NCI-H128 (cell line): ENCODE measurements around the gene GMCL2.

ENCODE experiments used
- DNase-seq: peaks from one replicate; lab custom pipeline; 2025; ENCODE audit not compliant: unreplicated experiment; lab: John Stamatoyannopoulos, UW

The GMCL2 gene

DNA sequence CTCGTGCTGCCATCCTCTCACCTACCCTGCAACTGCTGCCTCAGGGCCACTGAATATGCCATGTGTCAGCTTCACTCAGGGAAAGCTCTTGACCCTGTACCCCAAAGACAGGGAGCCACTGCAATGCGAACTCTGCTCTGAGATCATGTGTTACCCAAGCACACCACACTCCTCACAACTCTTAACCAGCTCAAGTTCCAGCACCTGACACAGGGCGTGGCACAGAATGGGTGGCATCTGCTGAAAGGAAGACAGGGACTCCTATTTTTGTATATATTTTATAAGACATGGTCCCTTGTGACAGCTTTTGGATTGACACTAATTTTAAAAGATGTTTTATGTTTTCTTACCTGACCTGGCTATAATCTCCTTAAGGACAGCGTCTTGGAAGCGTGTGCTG, 34.7 kb upstream of the GMCL2 start:
- no peak for DNase-seq

DNA sequence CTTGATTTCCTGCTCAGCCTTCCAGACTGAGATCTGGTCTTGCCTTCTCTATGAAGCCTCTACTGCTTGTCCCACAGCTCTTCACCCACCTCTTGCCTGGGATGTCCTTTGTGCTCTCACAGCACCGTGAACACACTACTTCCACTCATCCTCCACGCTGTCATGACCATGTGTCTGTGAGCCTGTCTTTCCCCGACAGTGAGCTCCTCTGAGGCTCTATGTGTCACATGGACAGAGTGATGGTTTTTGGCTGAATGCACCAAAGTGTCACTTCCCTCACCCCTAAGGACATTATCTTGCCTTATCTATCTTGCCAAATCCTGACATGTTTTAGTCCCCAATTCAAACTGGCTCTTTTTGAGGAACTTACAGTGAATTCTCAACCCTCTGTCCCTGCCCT, 34.1 kb upstream of the GMCL2 start:
- DNase-seq, result no peak

DNA sequence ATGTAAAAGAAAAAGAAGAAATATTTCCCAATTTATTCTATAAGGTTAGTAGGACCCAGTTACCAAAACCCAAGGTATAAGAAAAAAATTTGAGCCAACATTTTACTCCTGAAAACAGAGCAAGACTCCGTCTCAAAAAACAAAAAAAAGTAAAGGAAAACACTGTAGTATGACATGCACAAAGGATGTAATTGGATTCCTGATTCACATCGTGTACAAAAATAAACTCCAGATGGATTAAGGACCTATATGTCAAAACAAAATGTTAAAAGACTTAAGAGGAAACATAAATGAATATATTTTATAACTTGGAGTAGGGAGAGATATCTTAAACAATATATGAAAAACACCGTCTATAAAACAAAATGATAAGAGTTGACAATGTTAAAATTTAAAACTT, 31.7 kb upstream of the GMCL2 start:
- no peak for DNase-seq

DNA sequence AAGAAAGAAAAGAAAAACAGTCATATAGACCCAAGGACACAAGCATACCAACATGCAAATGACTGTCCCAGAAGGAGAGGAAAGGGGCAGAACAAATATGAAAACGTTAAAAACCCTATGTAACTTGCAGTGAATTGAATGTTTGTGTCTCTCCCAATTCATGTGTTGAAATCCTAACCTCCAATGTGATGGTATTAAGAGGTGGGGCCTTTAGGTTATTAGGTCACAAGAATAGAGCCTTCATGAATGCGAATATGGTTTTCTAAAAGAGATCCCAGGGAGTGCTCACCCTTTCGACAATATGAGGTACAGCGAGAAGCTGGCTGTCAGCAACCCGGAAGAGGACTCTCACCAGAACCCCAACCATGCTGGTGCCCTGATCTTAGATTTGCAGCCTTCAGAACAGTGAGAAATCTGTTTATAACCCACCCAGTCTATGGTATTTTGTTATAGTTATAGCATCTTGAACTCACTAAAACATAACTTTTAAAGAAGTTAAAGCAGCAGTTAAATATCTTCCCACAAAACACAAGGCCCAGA, 31.1 kb upstream of the GMCL2 start:
- DNase-seq, result no peak

DNA sequence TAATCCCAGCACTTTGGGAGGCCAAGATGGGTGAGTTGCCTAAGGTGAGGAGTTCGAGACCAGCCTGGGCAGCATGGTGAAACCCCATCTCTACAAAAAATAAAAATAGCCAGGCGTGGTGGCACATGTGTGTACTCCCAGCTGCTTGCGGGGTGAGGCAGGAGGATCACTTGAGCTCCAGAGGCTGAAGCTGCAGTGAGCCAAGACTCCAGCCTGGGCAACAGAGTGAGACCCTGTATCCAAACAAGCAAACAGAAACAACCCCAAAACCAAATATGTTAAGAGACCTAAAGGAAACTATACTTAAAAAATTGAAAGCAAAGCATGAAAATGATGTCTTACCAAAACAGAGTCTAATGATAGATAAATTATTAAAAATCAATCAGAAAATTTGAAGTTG, 29.6 kb upstream of the GMCL2 start:
- no peak for DNase-seq

DNA sequence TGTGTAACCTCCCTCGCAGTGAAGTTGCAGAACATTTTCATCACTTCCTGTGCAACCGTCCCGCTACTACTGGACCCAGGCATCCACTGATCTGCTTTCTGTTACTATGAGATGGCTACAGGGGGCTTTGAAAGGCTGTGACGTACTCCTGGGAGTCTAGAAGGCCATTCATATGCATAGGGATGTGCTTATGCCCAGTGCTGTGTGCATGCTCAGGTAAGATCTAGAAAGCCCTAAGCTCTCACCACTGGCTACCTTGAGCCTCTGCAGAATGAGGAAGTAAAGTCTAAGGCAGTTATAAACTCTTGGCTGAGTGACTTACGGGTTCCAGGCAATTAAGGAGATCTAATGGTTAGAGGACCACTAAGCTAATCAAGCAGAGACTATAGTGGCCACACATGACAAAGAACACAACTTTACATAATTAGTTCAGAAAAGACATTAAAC, 28.9 kb upstream of the GMCL2 start:
- DNase-seq, result no peak

DNA sequence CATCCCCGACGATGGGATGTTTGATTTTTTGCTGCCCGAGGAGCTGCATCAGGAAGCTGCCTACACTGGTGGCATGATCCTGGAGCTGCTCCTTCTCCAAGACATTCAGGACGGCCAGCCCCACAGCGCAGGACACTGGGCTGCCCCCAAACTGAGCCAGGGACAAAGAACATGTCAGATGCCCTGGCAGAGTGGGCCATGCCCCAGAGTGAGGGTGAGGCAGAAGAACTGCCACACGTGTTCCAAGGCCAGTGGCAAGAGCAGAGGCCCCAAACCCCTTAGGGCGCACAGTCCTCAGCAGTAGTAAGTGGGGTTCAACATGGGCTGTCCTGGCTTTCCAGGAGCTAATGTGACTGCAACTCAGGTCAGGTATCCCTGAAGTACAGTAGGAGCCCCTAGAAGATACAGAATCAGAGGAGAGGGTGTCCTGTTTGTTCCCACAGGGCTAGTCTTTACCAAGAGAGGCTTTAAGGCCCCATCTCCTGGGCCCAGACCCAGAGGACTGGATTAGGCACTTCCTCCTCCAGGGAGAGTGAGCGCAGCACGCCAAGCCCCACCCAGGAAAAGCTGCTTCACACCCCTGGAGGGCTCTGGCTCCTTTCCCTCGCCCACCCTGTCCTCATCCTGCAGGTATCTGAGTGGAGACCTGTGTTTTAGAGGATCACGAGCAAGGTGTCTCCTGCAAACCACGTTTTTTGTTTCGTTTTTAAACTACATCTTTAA, 28.3 kb upstream of the GMCL2 start:
- DNase-seq, result no peak

DNA sequence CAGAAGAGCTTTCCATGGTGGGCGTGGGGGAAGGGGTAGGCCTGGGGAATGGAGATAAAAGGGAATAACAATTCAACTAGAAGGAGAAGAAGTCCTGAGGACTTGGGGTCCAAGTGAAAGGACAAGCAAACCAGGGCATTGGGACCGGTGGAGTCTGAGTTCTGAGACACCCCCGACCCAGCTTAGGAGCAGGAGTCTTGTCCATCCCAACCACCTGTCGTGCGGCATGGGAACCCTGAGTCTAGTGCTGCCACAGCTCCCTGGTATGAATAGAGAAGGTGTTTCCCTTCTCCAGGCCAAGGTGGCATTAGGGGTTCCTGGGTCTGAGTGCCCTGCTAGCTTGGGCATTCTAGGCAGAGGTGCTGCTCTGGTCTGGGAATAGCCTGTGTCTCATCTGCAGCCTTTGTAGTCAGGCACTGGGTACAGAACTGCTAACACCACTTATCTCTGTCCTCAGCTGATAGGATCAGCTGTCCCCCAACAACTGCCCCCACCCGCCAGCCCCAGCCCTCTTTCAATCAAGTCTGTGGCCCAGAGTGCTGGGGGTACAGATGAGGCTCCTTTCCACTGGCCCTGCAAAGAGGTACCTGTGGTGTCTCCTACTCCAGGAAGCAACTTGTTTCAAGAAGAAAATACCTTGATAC, 27.1 kb upstream of the GMCL2 start:
- no peak for DNase-seq

DNA sequence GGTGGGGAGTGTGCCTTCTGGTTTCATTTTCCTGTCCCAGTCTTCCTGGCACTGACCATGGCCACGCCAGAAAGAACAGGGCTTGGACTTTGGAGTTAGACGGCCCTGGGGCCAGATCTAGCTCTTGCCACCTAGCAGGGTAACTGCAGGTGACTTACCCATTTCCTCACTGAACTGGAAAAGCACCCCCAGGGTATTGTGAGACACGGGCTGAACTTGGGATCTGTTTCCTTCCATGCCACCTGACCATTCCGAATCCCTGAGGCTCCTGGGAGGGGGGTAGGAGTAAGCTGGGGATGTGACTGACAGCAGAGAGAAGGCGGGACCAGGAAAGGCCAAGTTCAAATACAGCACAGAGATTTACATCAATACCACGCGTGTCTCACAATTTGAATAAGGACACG, 26.6 kb upstream of the GMCL2 start:
- no peak for DNase-seq

DNA sequence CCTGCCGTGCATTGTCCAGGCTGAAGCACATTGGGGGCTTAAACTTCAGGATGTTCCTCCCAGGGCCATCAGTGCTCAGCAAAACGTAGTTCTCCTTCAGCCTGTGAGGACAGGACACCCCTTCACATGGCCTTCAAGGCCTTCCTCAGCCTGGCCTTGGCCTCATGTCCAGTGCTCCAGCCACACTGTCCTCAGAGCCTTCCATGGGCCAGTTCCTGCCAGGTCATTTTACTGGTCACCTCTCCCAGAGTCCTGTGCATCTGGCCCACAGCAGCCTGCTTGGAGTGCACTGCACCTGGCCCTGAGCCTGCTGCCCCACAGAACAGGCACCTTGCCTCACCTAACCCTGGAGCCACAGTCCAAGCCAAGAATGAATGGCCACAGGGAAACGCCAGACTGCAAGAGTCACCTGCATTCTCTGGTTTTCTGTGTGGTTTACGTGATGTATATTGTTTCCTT, 25.9 kb upstream of the GMCL2 start:
- DNase-seq, result no peak

DNA sequence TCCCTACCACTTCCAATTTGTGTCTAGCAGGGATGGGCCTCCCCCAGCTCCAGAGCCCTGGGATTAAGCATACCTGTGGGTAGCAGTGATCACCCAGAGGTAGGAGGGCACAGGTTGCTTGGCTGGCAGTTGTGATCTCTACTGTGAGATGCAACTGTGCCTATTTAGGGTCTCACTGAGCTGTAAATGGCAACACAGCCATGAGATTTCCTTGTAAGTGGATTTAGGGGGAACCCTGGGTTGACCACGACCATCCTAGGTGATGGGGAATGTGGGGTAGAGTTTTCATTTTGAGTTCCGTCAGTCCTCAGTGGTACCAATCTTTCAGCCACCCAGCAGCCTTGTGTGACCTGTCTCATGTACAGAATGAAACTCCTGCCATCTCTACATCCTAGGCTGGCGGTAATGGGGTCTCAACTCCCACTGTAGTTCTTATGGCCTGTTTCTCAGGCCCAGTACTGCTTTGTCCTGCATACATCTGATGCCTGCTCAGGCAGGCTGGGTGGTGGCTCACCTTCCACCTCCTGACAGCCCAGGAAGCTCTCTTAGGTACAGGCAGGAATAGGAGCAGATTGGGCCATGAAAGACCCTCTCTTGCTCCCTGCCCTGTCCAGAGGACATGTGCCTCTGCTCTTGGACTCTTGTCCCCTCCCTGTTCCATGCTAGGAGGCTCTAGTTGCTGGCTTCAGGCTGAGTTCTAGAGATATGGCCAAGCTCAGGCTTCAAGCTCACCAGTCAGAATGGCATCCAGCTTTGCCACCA, 25.3 kb upstream of the GMCL2 start:
- no peak for DNase-seq

DNA sequence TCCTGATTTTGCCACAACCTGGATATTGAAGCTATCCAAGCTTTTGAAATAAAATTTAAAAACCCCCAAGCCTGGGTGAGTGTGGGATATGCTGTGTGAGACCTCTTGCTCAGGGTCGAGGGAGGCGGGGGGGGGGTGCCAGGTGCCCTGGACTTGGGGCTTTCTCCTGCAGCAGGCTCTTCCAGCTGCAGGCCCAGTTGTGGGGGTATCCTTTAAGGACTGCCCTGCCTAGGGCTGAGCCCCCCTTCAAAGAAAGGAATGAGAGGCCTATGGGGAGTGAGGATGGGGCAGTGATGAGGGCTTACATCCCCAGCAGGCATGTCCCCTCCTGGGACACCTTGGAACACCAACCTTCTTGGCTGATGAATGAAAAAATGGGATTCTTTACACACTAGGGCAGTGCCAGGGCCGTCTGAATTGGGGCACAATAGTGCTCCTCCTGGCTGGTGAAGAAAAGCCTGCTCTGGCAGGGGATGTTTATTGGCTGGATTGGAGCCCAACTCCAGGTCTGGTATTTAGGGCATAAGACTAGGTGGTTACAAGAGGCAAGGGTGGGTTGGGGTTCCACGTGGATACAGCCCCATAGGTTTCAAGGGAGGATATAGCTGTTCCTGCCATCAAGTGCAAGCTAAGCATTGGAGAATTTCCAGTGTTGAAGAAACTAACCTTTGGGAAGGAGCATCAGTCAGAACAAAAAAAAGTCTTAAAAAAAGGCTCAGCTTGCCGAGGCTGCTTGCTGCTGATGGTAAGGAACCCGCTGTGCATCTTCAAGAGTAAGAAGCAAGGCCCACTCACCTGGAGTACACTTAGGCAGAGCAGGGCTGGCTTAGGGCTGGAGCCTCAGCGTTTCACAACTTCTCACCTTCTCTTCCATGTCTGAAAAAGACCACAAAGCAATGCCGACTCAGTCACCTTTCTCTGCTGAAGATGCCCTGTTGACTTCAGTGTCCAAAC, 24.2 kb upstream of the GMCL2 start:
- DNase-seq, result no peak

DNA sequence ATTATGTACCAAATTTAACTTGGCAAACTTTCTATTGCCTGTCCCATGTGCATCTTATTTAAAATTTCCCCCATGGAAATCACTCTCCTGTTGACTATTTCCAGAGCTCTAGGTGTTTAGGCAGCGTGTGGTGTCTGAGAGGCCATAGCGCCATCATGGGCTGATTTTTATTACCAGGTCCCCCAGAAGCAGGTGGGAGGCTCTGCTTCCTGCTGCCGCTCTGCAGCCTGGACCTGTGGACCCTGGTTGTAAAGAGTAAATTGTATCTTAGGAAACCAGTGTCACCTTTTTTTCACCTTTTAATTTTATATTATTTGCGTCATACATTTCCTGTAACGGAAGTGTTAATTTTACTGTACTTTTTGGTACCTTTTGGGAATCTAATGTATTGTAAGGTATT, 23.5 kb upstream of the GMCL2 start:
- DNase-seq, result no peak

DNA sequence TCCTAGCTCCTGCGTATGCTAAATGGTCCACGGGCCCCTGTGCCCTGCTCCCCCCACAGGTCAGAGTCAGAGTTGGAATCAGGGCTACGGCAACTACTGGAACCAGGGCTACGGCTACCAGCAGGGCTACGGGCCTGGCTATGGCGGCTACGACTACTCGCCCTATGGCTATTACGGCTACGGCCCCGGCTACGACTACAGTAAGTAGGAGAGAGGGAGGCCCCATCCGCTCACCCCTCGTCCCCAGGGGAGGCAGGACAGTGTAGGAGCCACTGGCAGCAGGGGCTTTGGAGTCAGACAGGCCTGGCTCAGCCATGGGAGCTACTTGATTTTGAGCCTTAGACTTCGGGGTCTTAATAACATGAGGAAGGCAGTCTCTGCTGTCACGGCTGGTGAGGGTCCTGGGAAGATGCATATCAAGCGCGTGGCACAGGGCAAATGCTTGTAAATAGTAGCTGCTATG, 22.9 kb upstream of the GMCL2 start:
- no peak for DNase-seq

DNA sequence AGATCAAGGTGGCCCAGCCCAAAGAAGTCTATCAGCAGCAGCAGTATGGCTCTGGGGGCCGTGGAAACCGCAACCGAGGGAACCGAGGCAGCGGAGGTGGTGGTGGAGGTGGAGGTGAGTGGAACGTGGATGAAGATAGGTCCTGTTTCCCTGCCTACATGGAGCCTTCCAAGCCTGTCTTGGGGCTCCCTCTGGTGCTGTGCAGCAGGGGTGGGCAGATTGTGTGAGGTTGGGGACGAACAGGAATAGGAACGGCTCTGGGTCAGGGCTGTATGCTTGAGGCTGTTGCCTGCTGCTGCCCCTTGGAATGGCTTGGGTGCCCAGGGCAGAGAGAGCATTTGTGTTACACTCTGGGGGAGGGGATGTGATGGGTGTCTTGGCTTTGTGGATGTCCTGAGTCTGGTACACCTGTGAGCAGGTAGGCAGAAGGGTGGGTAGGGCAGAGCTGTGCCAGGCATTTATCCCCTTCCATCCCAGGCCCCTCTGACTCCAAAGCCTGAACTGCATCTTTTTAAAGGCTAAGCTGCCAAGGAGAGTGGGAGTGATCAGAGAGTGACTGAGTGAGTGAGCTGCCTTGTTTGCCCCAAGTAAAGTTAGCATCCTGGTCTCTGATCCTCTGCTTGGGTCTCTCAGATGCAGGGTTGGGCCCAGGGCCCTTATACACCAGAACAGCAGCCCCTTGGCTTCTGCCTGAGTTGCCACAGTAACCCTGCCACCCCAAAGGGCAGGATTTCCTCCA, 22.3 kb upstream of the GMCL2 start:
- DNase-seq, result no peak

DNA sequence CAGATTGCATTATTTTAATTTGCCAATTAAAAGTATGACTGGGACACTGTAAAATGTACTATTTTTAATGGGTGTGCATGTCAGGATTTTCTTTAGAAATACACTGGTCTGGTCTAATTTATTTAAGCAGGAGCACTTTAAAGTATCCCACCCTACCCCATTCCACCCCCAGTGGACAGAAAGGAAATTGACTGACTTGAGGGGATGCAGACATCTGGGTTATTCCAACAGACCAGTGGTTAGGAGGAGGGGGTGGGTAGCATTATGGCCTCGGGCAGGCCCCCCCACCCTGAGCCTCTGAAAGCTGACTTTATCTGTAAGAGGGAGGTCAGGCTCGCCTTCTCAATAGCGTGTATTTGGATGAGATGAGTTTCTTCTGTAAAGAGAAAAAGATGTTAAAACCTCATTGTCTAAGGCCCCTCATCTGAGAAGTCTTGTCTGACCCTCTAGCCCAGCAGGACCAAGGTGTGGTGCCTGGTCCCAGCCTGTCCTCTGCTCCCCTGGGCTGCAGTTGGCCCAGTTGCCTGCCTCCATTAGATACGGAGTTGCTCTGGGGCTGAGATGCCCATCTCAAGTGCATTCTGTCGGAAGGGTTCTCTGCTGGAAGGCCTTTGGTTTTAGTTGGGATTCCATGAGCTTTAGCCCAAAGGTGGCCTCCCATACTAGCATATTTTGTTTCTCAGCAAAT, 21.5 kb upstream of the GMCL2 start:
- DNase-seq, result no peak

DNA sequence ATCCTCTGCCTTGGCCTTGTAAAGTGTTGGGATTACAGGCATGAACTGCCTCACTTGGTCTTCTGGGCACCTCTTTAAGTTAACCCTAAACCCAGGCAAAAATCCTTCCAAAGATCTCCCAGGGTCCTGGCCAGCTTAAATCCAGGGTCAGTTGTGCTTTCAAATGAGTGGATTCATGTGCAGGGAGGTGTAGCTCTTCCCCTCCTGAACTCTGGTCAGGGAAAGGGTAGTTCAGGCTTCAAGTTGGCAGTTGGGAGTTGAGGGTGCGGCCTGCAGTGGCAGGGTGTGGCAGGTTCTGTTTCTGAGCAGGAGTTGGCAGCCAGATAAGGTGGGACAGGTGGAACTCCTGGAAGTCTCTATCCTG, 20.7 kb upstream of the GMCL2 start:
- DNase-seq, result no peak

DNA sequence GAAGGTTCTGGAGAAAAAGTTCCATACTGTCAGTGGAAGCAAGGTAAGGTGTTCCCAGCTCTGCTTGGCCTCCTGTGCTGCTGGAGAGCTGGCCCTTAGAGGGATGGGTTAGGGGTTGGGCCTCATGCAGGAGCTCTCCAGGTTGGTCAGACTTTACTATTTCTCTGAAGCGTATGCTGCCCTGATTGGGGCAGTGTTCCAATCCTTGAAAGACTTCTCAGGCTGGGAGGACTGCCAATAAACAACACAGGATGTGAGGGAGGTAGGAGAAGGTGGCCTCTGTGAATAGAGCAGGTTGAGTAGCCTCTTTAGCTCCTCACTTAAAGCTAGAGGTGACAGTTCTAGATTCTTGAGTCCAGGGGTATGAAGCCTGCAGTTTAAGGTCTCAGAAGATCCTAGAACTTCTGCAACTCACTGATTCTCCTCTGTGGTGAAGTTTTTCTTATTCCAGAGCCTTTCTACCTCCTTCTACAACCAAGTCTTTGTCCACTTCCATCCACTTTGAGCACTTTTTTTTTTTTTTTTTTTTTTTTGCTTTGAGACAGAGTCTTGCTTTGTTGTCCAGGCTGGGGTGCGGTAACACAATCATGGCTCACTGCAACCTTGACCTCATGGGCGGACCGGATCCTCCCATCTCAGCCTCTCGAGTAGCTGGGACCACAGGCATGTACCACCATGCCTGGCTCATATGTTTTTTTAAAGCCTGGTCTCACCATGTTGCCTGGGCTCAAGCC, 20.2 kb upstream of the GMCL2 start:
- DNase-seq, result no peak
